ENCODE data around the gene CUX1.

The CUX1 gene

DNA sequence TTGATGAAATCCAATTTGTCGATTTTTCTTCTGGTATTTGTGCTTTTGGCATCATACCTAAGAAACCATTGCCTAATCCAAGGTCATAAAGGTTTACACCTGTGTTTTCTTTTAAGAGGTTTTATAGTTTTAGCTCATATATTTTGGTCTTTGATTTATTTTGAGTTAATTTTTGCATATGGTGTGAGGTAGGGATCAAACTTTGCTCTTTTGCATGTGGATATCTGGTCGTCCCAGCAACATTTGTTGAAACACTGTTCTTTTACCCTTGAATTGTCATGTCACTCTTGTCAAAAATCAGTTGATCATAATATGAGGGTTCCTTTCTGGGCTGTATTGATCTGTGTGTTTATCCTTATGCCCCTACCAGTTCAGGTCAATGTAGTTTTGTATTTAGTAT, 236.7 kb downstream of the CUX1 start:
- no peak for DNase-seq

DNA sequence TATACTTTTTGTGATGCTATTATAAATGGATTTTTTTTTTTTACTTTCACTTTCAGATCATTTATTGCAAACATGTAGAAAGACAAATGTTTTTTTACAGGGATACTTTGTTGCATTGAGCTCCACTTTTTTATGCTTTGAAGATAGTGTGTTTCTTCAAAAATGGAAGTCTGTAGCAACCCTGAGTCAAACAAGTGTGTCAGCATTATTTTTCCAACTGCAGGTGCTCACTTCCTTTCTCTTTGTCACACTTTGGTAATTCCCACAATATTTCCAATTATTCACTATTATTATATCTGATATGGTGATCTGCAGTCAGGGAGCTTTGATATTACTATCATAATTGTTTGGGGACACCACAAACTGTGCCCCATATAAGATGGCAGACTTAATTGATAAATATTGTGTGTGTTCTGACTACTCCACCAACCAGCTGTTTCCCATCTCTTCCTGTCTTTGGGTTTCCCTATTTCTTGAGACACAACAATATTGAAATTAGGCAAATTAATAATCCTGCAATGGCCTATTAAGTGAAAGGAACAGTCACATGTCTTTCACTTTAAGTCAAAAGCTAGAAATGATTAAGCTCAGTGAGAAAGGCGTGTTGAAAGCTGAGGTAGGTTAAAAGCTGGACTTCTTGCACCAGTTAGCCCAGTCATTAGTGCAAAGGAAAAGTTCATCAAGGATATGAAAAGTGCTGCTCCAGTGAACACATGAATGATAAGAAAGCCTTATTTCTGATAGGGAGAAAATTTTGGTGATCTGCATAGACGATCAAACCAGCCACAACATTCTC, 238.0 kb downstream of the CUX1 start:
- no peak for DNase-seq

DNA sequence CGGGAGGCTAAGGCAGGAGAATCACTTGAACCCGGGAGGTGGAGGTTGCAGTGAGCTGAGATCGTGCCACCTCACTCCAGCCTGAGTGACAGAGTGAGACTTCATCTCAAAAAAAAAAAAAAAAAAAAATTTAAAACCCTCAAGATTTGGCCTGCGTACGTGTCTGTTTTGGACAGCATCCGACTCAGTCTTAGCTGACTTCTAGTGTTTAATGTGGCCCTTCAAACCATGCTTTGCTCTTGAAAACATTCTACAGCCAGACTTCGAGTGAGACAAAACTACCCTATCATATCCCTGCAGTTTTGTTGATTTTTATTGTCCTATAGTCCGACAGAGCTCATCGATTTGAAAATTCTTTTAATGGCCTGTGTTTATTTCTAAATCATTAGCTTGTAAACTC, 242.1 kb downstream of the CUX1 start:
- no peak for DNase-seq

DNA sequence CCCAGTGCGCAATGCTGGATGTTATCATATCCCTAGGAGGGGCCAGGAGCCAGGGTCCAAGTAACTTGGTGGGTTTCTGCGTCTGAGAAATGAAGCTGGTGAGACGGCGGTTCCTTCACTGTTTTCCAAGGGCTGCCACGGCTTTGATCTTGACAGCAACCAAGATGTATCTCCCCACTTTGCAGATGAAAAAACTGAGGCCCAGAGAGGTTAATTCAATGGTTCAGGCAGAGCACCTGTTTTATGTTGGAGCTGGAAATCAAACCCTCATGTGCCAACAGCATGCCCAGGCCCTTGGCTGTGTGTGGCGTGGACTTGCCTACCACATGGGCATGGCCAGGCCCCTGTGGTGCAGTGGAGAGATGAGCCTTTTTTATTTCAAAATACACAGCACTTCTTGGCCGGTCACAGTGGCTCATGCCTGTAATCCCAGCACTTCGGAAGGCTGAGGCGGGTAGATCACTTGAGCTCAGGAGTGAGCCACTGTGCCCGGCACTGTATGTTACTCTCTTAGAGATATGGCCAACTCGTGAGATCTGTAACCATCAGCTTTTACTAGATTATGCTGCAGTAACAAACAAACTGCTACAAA, 244.0 kb downstream of the CUX1 start:
- DNase-seq = no peak

DNA sequence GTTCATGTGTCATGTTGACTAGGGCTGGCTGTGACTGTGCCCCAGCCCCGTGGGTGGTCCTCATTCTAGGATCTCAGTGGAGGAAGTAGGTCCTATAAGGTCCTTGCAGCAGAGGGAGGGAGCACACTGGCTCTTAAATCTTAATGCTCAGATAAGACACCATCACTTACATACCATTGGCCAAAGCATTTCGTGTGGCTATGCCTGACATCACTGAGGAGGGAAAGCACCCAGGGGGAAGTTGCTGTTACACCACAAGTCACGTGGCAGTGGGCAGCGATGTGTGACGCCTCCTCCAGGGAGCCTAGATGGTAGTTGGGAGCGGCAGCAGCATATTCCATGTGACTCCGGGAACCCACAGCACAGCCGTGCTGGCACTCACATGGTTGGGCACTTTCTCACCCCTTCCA, 244.6 kb downstream of the CUX1 start:
- DNase-seq = no peak

DNA sequence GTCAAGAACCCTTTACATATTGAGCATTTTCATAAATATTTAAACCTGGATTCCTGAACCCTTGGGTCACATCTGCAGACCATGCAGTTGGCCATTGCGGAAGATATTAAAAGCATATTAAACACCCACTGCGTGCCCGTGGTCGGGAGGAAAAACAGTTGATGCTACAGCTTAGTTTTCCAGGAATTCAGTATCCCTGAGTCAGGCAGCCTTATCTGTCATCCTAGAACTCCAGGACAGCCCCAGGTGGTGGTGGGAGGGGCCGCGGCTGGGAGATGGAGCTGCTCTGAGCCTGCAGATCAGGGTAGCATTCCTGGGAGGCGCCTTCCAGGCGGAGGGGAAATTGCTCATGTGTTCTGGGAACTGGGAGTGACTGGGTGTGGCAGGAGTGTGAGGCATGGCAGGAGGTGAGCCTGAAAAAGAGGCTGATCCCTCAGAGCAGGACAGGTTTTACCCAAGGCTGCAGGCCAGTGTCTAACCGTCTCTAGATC, 246.3 kb downstream of the CUX1 start:
- DNase-seq = no peak

DNA sequence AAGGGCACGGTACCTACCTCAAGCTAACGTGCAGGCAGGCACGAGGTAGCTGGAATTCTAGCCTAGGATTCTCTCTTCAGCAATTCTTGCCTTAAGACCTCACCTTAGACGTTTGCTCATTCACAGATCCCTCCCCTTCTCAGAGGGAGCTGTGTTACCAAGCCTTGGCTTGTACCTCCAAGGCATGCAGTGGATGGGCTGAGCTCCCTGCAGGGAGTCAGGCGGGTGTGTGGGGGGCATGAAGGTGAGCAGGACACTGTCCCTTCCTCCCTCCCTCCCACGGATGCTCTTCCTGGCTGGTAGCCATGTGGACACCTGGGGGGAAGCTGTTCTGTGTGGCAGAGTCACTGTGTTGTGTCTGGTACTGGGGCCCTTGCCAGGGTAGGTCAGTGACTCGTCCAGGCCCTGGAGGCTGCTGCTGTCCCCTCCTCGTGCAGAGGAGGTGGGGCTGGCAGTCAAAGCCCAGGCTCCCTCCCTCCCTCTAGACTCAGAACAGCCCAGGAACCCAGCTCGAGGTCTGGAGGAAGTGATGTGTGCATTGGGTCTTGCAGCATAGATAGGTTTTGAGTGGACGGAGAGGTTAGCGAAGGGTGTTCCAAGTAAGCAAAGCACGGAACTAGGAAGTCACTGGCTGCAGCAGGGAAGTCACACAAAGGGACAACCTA, 247.1 kb downstream of the CUX1 start:
- DNase-seq = no peak

DNA sequence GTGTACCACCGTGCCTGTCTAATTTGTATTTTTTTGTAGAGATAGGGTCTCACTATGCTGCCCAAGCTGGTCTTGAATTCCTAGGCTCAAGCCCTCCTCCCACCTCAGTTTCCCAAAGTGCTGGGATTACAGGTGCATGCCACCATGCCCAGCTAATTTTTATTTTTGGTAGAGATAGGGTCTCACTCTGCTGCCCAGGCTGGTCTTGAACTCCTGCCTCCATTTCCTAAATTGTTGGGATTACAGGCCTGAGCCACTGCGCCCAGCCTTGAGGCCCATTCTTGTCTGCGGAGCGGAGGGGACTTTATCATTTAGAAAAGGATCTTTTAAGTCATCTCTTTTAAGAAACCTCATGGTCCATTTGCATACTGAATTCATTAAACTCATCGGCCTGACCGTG, 247.8 kb downstream of the CUX1 start:
- no peak for DNase-seq

DNA sequence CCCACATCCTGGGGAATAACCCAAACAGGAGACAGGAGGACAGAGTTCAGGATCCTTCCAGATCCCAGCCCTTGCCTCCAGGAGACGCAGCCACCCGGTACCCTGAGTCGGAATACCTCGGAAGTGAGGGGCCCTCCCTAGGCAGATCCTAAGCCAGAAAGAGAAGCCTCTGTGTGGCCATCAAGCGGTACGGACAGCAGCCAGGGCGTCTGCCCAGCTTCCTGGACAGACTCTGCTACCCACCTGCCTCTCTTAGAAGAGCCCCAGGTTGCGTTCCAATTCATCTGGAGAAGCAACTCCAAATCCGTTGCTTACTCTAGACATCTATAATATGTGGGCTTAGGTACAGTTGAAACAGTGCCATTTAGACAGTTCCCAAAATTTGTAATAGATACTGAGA, 249.1 kb downstream of the CUX1 start:
- DNase-seq = no peak

DNA sequence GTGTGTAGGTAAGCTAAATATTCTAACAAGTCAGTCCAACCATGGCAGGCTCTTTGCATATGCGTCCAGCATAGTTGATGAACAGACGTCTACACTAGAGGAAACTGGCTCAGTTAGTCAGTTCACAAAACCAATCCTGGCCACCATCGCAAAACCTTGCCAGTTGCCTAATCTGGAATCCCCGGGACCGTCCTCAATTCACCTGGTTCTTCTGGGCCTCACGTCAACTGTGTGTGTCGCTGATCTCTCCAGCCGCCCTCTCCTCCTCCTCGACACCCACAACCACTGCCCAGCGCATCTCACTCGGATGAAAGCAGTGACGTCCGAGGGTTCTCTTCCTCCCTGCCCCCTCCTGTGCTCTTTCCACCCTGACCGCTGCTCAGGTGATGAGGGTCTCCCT, 251.4 kb downstream of the CUX1 start:
- DNase-seq = no peak

DNA sequence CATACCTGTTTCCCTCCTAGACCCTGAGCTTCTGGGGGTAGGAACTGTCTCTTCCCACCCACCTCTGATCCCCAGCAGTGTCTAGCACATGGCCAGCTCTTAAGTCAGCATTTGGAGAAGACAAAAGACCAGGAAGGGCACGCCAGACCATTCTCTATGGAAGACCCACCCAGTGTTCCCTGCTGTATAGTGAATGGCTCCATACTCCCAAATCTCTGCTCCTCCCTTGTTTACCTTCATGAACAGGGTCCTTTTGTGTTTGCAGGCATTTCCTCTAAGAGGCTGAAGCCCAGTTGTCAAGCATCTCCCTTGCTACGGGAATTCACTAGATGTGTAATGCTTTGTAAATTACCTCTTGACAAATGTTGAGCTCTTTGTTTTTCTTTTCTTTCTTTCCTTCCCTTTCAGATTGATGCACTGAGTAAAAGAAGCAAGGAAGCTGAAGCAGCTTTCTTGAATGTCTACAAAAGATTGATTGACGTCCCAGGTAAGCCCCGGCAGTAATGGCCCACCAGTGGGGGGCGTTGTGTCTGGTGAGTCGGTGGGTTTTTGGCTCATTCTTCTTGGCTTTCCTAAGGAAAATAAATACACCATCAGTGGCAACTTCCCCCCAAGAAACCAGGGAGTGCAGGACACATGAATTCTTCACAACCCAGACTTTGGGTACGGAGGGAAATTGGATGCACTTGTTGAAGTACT, 252.7 kb downstream of the CUX1 start:
- DNase-seq = no peak

DNA sequence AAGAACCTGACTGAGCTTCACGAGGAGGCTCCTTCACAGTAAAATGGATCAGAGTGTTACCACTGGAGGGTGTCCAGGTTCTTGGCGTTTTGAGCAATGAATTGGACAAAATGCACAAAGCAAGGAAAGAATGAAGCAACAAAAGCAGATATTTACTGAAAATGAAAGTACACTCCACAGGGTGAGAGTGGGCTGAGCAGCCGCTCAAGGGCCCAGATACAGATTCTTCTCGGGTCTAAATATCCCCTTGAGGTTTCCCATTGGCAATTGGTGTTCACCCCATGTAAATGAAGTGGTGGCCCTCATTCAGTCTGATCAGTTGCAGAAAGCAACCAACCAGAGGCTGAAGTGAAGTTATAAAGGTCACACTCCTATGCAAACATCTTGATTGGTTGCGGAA, 254.6 kb downstream of the CUX1 start:
- no peak for DNase-seq

DNA sequence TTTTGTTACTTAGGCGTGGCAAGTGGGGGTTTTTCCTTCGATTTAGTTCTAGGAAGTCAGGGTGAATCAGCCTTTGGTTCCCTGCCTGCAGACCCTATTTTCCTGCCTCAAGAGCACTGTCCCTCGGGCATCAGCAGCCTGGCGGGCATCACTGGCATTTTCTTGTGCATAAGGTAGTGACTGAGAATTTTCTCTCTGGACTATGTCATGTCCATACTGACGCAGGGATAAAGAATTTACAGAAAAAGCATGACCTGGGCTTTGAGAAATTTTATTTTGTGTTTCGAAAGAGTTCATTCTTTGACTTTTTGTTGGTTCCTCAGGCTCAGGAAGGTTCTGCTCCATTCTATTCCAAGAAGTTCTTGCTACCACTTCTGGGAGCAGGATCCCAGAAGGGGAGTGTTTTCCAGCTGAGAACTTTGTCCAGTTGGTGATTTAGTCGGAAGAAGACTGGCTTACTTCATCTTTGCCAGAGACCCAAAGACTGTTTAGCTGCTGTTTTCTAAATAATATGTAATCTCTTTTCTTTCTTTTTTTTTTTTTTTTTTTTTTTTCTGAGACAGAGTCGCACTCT, 255.3 kb downstream of the CUX1 start:
- no peak for DNase-seq

DNA sequence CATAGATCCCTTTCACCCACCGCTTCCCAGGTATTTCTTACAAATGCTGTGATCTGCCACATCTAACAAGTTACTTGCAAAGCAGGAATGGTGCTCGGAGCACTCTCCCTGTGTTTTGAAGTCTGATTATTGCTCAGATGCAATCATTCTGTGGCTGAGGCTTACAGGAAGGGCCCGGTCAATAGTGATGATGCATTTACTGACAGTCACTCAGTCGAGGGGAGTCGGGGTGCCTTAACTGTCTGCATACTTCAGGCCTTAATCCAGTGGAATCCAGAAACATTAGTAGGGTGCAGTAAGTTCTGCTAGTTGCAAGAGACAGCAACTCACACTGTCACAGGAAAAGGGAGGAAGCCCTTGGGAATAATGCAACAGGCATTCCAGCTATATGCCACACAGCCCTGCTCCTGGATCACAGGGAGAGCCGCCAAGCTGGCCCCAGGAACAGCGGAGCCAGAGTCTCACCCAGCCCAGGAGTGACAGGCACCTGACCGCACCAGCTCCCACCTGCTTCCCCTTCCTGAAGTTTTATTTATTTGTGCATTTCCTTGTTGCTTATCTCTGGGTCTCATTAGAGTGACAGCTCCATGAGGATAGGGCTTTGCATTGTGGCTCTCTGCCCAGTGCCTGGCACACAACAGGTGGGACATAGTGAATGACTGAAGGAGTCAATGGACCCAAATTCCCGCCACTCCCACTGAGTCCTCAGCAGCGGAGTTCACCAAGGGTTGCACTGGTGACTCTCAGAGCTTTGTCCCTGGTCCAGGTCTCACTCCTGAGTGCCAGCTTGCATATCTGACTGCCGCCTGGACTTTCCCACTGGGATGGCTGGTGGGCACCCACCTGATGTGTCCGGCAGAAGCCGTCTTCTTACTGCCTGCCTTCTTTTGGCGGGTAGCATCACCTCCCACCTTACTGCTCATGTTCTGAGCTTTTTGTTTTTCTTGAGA, 256.8 kb downstream of the CUX1 start:
- no peak for DNase-seq

DNA sequence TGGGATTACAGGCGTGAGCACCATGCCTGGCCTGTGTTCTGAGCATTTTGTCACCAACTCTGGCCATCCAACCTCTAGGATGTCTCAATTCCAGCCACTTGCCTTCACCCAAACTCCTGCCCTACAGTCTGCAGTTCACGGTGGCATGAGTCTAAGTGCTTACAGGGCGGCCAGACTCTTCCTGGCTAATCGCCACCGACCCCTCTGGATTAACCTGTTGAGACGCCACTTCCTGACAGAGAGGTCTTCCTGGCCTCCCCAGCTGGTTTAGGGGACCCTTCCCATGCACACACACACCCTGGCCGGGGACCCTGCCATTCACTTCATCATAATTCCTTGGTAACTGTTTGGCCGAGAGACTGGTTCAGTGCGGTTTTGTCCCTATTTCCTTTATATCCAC, 257.7 kb downstream of the CUX1 start:
- no peak for DNase-seq

DNA sequence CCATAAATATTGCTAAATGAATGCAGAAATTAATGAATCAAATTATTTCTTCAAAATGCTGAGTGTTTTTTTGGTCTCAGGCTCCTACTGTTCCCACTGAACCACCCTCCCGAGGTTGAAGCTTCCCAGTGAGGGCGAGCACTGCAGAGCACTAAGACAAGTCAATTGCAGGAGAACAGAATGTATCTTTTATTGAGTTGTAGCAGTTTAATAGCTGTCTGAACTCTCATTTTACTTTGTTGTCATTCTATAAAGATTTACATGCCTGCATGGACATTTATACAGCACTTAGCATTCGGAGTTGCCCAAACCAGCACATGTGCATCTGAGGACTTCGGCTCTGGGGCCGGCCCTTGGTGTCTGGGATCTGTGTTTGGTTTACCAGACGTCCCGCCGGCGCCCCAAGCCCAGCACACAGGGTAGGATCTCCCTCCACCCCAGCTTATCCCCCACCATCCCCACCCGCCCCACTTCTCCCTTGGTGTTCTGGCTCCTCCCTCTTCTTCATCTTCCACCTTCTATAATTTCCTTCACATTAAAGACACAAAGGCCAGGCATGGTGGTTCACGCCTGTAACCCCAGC, 258.2 kb downstream of the CUX1 start:
- no peak for DNase-seq

DNA sequence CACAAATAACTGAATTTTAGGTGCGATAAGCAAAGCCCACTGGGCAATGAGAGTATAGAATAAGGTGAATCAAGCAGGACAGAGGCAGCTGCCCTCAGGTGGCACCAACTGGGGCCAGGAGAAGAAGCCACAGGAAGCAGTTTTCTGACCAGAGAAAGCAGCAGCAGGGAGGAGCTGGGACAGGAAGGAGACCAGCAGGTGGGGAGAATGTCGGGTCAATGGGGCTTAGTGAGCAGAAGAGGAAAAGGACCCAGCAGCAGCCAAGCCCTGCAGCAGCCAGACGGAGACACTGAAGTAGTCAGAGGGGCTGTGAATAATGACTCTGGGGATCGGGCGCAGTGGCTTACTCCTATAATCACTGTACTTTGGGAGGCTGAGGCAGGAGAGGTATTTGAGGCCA, 259.7 kb downstream of the CUX1 start:
- DNase-seq = no peak

DNA sequence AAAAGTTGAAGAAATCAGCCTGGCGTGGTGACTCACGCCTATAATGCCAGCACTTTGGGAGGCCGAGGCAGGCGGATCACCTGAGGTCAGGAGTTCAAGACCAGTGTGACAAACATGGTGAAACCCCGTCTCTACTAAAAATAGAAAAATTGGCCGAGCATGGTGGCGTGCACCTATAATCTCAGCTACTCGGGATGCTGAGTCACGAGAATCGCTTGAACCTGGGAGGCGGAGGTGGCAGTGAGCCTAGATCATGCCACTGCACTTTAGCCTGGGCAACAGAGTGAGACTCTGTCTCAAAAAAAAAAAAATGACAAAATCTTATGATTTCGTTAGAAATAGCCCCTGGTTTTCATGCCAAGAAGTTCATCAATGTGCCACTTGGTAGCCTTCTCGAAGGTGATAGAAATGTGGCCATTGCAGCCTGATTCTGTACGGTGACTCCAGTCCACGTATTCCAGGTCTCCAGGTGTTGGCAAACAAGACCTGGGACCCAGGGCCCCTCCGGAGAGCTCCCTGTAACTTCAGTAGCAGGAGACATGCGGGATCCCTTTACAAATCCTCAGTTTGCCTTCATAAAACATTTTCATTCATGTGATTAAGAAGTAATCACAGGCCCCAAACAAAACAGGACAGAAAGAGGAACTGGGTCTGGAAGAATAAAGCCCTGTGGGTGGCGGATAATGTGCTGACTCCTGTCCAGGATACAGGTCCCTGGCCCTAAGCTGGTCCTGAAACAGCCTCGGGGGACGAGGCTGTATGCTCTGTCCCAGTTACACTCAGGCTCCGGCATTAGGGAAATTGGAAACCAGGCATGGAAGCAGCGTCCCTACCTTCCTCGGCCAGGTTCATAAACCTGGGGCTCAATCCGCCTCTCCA, 262.0 kb downstream of the CUX1 start:
- DNase-seq = no peak

DNA sequence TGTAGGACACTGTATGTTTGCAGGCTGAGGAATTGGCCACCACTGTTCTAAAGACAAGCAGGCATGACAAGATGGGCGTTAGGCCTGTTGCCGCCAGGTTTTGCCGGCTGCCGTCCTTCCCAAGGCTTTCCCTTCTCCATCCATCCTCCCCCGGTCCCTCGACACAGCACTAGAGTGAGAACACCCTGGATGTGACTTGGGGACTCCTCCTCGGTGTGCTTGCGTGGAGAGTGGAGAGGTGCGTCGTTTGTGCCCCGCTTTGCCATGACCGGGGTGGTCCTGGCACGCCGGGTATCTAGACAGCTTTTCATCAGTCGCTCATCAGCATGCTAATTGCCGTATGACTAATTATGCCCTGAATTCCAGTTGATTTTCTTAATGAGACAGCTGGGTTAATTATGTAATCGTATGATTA, 262.6 kb downstream of the CUX1 start:
- DNase-seq = no peak

DNA sequence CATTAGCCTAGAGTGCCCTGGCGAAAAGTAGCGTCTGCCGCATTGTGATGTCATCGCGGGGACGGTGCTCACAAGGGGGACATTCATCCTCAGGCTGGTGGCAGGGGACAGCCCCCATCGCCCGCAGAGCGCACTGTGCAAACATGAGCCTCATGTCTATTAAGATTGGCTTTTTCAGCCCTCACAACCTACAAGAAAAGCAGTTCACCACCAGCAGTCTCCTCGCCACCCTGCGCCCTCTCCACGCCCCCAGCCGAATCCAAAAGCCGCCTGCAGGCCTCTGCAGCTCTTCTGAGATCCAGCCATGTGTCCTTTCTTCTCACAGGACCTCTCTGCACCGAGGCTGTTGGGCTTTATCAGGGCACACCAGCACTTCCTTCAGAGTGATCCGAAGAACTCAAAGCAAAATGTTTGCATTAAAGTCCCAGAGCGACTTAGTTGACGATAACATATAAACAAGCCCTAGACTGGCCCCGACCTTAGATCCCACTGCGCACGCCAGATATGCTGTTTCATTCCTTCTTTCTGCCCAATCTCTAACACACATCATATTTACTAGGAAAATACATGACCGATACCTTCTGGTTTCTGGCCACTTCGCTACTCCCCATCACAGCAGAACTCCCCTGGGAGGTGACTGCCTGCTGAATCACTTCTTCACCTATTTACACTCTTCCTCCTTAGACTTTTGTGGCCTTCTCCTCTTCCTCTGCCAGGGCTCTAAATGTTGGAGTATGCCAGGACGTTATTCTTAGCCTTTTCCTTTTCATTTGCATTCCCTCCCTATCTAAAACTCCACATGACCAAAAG, 263.2 kb downstream of the CUX1 start:
- no peak for DNase-seq
